ENCODE data around the gene CTNNA2. TPM values are rescaled to one million over a fixed set of nuclear protein-coding genes. Genes with fewer than 3 reads are reported as not detected.

CTNNA2 gene
- polyA plus RNA-seq, 1 experiment = not detected

GRCh38 chr2:79872656-79873055 is 359.8 kb downstream of the CTNNA2 start:
- H3K4me3 ChIP-seq (ENCODE audit: low read depth, low read length) = no peak overlapping the region
- H3K27ac ChIP-seq (ENCODE audit: low read depth, low read length) = no peak overlapping the region
- POLR2A ChIA-PET = no interaction called here
- TF ChIP-seq CTCF (IDR thresholded peaks at IDR 0.05; ENCODE audit: low read depth, low read length) = no peak
- CTCF ChIA-PET = no interaction called here
- no peaks in the 10 kb centered on the region for H3K27me3 ChIP-seq (ENCODE audit: control insufficient read depth, insufficient read depth, low read length)
- DNase-seq (ENCODE audit: low read depth, low spot score) = no peak
- no peaks in the 10 kb centered on the region; the same call in 1 of the 2 replicates for H3K9me3 ChIP-seq (ENCODE audit: control insufficient read depth, insufficient read depth, low read length)

DNA sequence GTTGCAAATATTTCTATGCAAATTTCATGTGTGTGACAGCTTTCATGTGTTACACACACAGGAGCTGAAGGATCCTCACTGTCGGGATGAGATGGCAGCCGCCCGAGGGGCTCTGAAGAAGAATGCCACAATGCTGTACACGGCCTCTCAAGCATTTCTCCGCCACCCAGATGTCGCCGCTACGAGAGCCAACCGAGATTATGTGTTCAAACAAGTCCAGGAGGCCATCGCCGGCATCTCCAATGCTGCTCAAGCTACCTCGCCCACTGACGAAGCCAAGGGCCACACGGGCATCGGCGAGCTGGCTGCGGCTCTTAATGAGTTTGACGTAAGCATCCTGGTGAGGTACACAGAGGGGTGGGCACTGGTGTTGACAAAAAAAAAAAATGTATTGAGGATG is 361.2 kb downstream of the CTNNA2 start:
- Histone ChIP-seq H3K4me3 (ENCODE audit: low read depth, low read length) (no peak overlapping the region), H3K27ac (ENCODE audit: low read depth, low read length) (no peak overlapping the region), H3K9me3 (ENCODE audit: control insufficient read depth, insufficient read depth, low read length) (no peaks in the 10 kb centered on the region; the same call in 1 of the 2 replicates), H3K27me3 (ENCODE audit: control insufficient read depth, insufficient read depth, low read length) (no peaks in the 10 kb centered on the region)
- no peak for DNase-seq (ENCODE audit: low read depth, low spot score)
- ChIA-PET CTCF (no interaction called here), POLR2A (no interaction called here)
- no peak for TF ChIP-seq CTCF (IDR thresholded peaks at IDR 0.05; ENCODE audit: low read depth, low read length)

GRCh38 chr2:79876430-79876829 is 363.6 kb downstream of the CTNNA2 start:
- ChIA-PET POLR2A (no interaction called here), CTCF (interaction anchor here (1.0 kb wide), 1 partner anchor 218 kb away, joined by 3 read pairs; no protein-coding TSS in a partner anchor)
- H3K27ac ChIP-seq (ENCODE audit: low read depth, low read length) = no peak overlapping the region
- no peak for DNase-seq (ENCODE audit: low read depth, low spot score)
- no peaks in the 10 kb centered on the region; the same call in 1 of the 2 replicates for H3K9me3 ChIP-seq (ENCODE audit: control insufficient read depth, insufficient read depth, low read length)
- peak; percentile 45 for TF ChIP-seq CTCF (IDR thresholded peaks at IDR 0.05; ENCODE audit: low read depth, low read length)
- H3K27me3 ChIP-seq (ENCODE audit: control insufficient read depth, insufficient read depth, low read length) = no peaks in the 10 kb centered on the region
- no peak overlapping the region for H3K4me3 ChIP-seq (ENCODE audit: low read depth, low read length)

DNA sequence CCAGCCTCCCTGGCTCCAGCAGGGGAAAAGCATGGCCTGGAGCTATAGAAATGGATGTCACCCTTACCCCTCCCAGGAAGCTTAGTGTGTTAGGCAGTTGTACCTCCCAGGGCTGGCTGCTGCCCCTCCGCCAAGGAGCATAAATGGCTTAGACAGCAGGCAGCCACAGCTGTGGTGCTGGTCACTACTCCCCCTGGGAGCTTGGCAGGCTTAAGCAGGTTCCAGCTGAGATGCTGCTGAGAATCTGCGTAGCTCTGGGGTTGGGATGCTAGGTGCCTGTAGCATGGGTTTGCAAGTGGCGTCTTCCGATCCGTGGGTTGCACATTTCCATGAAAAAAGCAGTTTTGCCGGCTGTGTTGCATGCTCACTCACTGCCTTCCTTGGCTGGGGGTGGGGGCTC is 369.7 kb downstream of the CTNNA2 start:
- H3K27ac ChIP-seq (ENCODE audit: low read depth, low read length) = no peak overlapping the region
- POLR2A ChIA-PET = no interaction called here
- CTCF ChIA-PET = no interaction called here
- TF ChIP-seq CTCF (IDR thresholded peaks at IDR 0.05; ENCODE audit: low read depth, low read length) = no peak
- H3K9me3 ChIP-seq (ENCODE audit: control insufficient read depth, insufficient read depth, low read length) = no peaks in the 10 kb centered on the region
- DNase-seq (ENCODE audit: low read depth, low spot score) = no peak
- H3K4me3 ChIP-seq (ENCODE audit: low read depth, low read length) = no peak overlapping the region
- H3K27me3 ChIP-seq (ENCODE audit: control insufficient read depth, insufficient read depth, low read length) = no peaks in the 10 kb centered on the region

DNA sequence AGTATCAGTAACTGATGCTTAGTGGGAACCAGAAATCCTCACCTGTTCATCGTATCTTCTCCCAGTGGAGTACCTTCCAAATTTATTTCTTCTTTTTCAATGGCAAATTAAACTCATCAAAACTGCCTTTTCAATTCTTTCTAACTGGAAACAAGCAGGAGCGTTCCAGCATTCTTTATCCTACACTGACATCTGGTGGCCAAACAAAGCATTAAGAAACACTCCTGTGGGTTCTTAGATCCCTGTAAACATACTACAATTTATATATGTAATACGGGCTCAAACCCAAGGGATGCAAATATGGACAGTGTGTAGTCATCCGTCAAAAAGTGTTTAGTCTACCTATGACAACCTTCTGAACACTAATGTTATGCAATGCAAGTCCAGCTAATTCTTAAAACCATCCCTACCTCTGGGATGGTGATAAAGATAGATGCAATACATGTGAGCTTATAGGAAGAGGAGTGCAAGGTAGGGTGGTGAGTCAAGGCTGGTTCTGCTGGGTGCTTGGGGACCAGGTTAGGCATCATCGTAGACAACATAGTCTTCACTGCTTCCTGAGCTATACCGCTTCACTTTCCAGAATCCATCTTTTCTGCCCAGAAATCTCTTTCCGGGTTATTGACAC is 375.0 kb downstream of the CTNNA2 start:
- TF ChIP-seq CTCF (IDR thresholded peaks at IDR 0.05; ENCODE audit: low read depth, low read length) = peak; percentile 71
- H3K4me3 ChIP-seq (ENCODE audit: low read depth, low read length) = no peak overlapping the region
- no peaks in the 10 kb centered on the region for H3K27me3 ChIP-seq (ENCODE audit: control insufficient read depth, insufficient read depth, low read length)
- ChIA-PET POLR2A (no interaction called here), CTCF (interaction anchor here (0.8 to 2.7 kb wide), 4 partner anchors 9 to 229 kb away, joined by 3 to 12 read pairs (median 5); no protein-coding TSS in a partner anchor)
- peak; percentile 42 for DNase-seq (ENCODE audit: low read depth, low spot score)
- no peak overlapping the region for H3K27ac ChIP-seq (ENCODE audit: low read depth, low read length)
- no peaks in the 10 kb centered on the region for H3K9me3 ChIP-seq (ENCODE audit: control insufficient read depth, insufficient read depth, low read length)
